ENCODE measurements around the gene ACAD11. TPM values are rescaled to one million over a fixed set of nuclear protein-coding genes. Genes with fewer than 3 reads are reported as not detected.

ACAD11 gene
- total RNA-seq, 4 donors from 2014 or later = 3.9 to 20.4 (median 7.0) TPM

DNA sequence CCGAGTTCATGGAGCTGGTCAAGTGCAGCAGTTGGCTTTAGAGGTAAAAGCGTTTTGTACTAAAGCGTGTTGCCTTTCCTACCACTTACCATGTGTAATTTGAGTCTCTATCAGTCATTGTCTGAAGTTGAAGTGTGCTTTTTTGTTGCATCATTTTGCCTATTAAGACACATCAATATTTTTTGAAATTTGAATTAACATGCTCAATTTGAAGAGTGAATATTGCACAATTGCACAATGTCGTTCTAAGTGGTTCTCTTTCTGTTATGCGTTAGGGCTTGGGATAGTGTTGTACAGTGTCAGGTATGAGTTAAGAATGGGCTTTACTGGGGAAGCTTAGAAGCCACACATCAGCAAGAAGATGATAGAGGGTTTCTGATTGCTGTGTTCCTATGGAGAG is 146.6 kb downstream of the ACAD11 start:
- H3K27ac ChIP-seq = no peak overlapping the region
- H3K36me3 ChIP-seq = peaks cover 0 to 99% (median 15%) of the 10 kb centered on the region in 3 donors
- DNase-seq = no peak
- no peak overlapping the region for H3K4me3 ChIP-seq
- H3K27me3 ChIP-seq = no peaks in the 10 kb centered on the region
- H3K4me1 ChIP-seq = no peaks in the 10 kb centered on the region
- intact Hi-C loops (cut with DNase I) = no loop called here
- 92 to 94% methylated on average over 5 of the region's 5 CpGs for WGBS, 2 donors
- H3K9me3 ChIP-seq = no peaks in the 10 kb centered on the region
- no peak for TF ChIP-seq POLR2A (IDR thresholded peaks at IDR 0.05)
- TF ChIP-seq, protein P1, sequence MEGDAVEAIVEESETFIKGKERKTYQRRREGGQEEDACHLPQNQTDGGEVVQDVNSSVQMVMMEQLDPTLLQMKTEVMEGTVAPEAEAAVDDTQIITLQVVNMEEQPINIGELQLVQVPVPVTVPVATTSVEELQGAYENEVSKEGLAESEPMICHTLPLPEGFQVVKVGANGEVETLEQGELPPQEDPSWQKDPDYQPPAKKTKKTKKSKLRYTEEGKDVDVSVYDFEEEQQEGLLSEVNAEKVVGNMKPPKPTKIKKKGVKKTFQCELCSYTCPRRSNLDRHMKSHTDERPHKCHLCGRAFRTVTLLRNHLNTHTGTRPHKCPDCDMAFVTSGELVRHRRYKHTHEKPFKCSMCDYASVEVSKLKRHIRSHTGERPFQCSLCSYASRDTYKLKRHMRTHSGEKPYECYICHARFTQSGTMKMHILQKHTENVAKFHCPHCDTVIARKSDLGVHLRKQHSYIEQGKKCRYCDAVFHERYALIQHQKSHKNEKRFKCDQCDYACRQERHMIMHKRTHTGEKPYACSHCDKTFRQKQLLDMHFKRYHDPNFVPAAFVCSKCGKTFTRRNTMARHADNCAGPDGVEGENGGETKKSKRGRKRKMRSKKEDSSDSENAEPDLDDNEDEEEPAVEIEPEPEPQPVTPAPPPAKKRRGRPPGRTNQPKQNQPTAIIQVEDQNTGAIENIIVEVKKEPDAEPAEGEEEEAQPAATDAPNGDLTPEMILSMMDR (IDR thresholded peaks at IDR 0.05) = no peak

DNA sequence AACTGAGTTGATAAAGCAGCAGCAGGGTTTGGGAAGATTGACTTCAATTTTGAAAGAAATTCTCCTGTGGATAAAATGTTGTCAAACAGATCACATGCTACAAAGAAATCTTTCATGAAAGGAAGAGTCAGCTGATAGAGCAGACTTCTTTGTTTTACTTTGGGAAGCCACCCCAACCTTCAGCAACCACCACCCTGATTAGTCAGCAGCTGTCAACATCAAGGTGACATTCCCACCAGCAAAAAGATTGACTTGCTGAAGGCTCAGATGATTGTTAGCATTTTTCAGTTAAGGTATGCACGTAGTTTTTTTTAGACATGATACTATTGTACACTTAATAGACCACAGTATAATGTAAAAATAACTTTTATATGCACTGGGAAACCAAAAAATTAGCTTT is 150.1 kb downstream of the ACAD11 start:
- DNase-seq = no peak
- Histone ChIP-seq H3K27ac (no peak overlapping the region), H3K9me3 (no peaks in the 10 kb centered on the region), H3K4me3 (no peak overlapping the region), H3K4me1 (no peaks in the 10 kb centered on the region), H3K27me3 (no peaks in the 10 kb centered on the region), H3K36me3 (peaks cover 0 to 99% (median 20%) of the 10 kb centered on the region in 3 donors)
- intact Hi-C loops (cut with DNase I) = no loop called here
- TF ChIP-seq POLR2A (IDR thresholded peaks at IDR 0.05) = no peak
- TF ChIP-seq, protein P1 (IDR thresholded peaks at IDR 0.05) = no peak
- WGBS, 2 donors = 86 to 95% methylated on average over 1 of the region's 1 CpG

DNA sequence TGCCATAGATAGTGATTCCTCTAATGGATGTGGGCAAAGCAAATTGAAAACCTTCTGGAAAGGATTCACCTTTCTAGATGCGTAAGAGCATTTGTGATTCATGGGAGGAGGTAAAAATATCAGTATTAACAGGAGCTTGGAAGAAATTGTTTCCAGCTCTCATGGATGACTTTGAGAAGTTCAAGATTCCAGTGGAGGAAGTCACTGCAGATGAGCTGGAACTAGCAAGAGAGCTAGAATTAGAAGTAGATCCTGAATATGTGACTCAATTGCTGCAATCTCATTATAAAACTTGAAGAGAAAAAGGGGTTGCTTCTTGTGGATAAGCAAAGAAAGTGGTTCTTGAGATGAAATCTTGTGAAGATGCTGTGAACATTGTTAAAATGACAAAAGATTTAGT is 150.5 kb downstream of the ACAD11 start:
- no peaks in the 10 kb centered on the region for H3K9me3 ChIP-seq
- H3K4me3 ChIP-seq = no peak overlapping the region
- no peak for DNase-seq
- TF ChIP-seq, protein P1 (IDR thresholded peaks at IDR 0.05) = no peak
- TF ChIP-seq POLR2A (IDR thresholded peaks at IDR 0.05) = no peak
- H3K36me3 ChIP-seq = peaks cover 0 to 99% (median 25%) of the 10 kb centered on the region in 3 donors
- 95 to 100% methylated on average over 1 of the region's 1 CpG for WGBS, 2 donors
- intact Hi-C loops (cut with DNase I) = no loop called here
- H3K27ac ChIP-seq = no peak overlapping the region
- H3K27me3 ChIP-seq = no peaks in the 10 kb centered on the region
- no peaks in the 10 kb centered on the region for H3K4me1 ChIP-seq

Other genes with a start within 250 kb of the ACAD11 start
- gene DNAJC13, start 242.3 kb downstream of the ACAD11 start, total RNA-seq = 10 to 100 TPM; 23.0 to 36.4 (median 25.9) TPM
- gene ACKR4, start 62.5 kb downstream of the ACAD11 start, total RNA-seq = 1 to 10 TPM in 1 of 4 donors, under 1 TPM in 2, not detected in 1; 0.31 to 1.1 (median 0.88) TPM
- 10 to 100 TPM; 22.1 to 36.1 (median 31.7) TPM for gene UBA5, start 520 bp upstream of the ACAD11 start, total RNA-seq
- gene NPHP3, start 62.6 kb upstream of the ACAD11 start, total RNA-seq = 10 to 100 TPM in 1 of 4 donors, 1 to 10 TPM in 3; 7.1 to 27.8 (median 9.1) TPM